GM21515 (cell line): Measurements from ENCODE around the gene OR1L8.

ENCODE experiments used
- ATAC-seq: cut with Tn5 transposase; IDR thresholded peaks from one replicate; pipeline ENCODE4 v1.9.1; 2021; ENCODE audit not compliant: unreplicated experiment

The OR1L8 gene

DNA sequence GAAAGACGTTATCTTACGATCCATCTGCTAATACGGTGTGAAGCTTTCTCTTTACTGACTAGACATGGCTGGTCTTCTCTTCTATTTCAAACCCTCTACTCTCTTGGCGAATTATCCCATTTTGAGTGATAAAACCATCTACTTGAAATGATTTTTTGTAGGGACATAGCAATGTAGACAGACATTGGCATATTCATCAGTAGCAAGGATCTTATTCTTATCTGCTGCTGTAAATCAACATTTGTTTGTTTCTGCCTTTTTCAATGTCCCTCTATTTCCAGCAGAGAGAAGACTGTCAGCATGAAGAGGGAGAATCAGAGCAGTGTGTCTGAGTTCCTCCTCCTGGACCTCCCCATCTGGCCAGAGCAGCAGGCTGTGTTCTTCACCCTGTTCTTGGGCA lies 64.3 kb downstream of the OR1L8 start, which contains the start of gene OR1J4:
Gene OR1J4, plus strand, starts transcription at position 301 of the 400 bp plus-strand sequence. Its CDS starts 0 bp downstream, at position 301.
- no peak for ATAC-seq

DNA sequence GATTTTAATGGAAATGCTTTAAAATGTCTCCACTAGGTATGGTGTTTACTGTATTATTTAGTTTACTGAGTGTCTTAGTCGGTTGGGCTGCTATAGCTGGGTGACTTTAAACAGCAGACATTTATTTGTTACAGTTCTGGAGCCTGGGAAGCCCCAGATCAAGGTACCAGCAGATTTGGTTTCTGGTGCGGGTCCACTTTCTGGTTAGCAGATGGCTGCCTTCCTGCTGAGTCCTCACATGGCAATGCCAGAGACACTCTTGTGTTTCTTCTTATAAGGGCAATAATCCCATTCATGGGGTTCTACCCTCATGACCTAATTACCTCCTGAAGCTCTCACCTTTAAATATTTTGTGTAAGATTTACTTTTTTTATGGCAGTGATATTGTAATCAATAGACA lies 65.0 kb downstream of the OR1L8 start:
- no peak for ATAC-seq
